Endothelial cell (in vitro differentiated cells): Measurements from ENCODE around the gene TSSK3. TPM values are rescaled to one million over a fixed set of nuclear protein-coding genes. Genes with fewer than 3 reads are reported as not detected.

Experiments used
- DNase-seq: peaks from one replicate; pipeline ENCODE4 v3.0.0; 2021; ENCODE audit warnings: low spot score
- H3K27ac Mint-ChIP-seq: one replicate; pipeline ENCODE4 v1.8.0; 2021; ENCODE audit warnings: mixed read lengths, inconsistent platforms; ENCODE audit not compliant: unreplicated experiment
- H3K27me3 Mint-ChIP-seq: one replicate; pipeline ENCODE4 v1.8.0; 2021; ENCODE audit warnings: mild to moderate bottlenecking, moderate library complexity, mixed read lengths, inconsistent platforms; ENCODE audit not compliant: unreplicated experiment
- H3K36me3 Mint-ChIP-seq: one replicate; pipeline ENCODE4 v1.8.0; 2021; ENCODE audit warnings: mild to moderate bottlenecking, low read depth, mixed read lengths, inconsistent platforms; ENCODE audit not compliant: unreplicated experiment
- H3K4me1 Mint-ChIP-seq: one replicate; pipeline ENCODE4 v1.8.0; 2021; ENCODE audit warnings: mild to moderate bottlenecking, mixed read lengths, inconsistent platforms; ENCODE audit not compliant: unreplicated experiment
- H3K4me3 Mint-ChIP-seq: one replicate; pipeline ENCODE4 v1.8.0; 2021; ENCODE audit warnings: mild to moderate bottlenecking, mixed read lengths, inconsistent platforms; ENCODE audit not compliant: unreplicated experiment
- H3K9me3 Mint-ChIP-seq: one replicate; pipeline ENCODE4 v1.8.0; 2021; ENCODE audit warnings: mixed read lengths, inconsistent platforms; ENCODE audit not compliant: unreplicated experiment
- total RNA-seq: library from RNA; stranded (reverse); fragmentation: NEBNext Ultra II Directional; extraction: Animal tissue kit (Norgen Biotek cat#: 25700); gene quantifications from one replicate; pipeline ENCODE4 v1.2.1, GENCODE V29; 2021; ENCODE audit not compliant: unreplicated experiment
- TF ChIP-seq, protein P1 (sequence below): fragments of 200-600 bp; sonication (generic); IDR thresholded peaks from one replicate; pipeline ENCODE4 v1.5.0; 2021; ENCODE audit warnings: antibody characterized with exemption; ENCODE audit not compliant: unreplicated experiment

TSSK3 gene
- total RNA-seq, 1 donor from 2014 or later: 0.67 TPM

DNA sequence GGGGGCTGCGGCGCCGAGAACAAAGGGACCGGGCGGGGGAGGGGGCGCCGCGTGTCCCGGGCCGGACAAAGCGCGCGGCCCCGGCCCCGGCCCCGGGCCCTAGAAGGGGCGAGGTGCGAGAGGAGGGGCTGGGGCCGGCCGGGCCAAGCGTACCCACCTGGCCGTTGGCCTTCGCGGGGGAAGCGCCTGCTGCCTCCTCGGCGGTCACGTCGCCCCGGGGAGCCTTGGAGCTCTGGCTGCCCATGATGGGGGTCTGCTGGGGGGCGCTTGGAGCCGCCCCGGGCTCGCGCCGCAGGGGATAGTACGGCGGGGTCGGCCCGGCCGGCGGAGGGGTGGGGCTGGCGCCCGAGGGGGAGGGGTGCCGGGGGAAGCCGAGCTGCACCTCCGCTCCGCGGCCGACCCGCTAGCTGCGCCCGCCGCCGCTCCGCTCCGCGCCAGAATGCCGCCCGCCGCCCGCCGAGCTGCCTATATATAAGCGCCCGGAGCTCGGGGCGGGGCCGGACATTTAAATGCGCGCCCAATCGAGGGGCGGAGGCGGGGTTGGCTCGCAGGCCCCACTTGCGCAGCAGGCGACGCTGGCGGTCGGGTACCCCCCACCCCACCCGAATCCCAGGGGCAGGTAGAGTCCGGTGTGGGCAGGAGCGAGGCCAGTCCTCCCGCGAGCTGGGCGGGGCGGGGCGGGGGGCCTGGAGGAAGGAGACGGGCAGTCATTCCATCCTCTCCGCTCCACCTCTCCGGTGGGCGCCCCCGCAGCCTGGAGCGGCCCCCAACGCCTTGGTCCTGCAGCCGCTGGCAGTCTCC is 26.3 kb upstream of the TSSK3 start, which contains the start of gene MARCKSL1:
MARCKSL1 (minus strand) TSS at position 444 of the 801 bp plus-strand sequence; CDS start at position 244, 200 bp downstream.
- Mint-ChIP-seq H3K9me3 (no peaks in the 10 kb centered on the region), H3K4me3 (peak within 1 kb of the TSS; percentile 98), H3K36me3 (peaks cover 37% of the 10 kb centered on the region), H3K4me1 (peaks cover 44% of the 10 kb centered on the region), H3K27ac (peak within 1 kb of the TSS; percentile 84), H3K27me3 (peaks cover 35% of the 10 kb centered on the region)
- peak; percentile 91 for DNase-seq
- TF ChIP-seq, protein P1, sequence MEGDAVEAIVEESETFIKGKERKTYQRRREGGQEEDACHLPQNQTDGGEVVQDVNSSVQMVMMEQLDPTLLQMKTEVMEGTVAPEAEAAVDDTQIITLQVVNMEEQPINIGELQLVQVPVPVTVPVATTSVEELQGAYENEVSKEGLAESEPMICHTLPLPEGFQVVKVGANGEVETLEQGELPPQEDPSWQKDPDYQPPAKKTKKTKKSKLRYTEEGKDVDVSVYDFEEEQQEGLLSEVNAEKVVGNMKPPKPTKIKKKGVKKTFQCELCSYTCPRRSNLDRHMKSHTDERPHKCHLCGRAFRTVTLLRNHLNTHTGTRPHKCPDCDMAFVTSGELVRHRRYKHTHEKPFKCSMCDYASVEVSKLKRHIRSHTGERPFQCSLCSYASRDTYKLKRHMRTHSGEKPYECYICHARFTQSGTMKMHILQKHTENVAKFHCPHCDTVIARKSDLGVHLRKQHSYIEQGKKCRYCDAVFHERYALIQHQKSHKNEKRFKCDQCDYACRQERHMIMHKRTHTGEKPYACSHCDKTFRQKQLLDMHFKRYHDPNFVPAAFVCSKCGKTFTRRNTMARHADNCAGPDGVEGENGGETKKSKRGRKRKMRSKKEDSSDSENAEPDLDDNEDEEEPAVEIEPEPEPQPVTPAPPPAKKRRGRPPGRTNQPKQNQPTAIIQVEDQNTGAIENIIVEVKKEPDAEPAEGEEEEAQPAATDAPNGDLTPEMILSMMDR: no peak

DNA sequence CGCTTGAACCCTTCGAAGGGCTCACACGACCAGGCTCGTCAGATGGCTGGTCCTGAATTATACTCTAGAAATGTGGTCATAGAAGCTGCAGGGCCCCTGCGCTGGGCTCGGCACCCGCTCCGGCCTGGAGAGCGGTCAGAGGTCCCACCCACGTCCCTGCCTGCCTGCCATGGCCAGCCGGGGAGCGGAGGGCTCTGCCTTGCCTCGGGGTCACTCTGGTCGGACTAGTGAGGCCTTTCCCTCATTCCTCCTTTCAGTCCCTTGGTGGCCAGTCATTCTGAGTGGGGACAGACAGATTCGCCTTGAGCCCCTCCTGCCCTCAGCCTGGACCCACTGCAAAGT is 25.8 kb upstream of the TSSK3 start:
- peak overlapping the region; percentile 62 for H3K4me3 Mint-ChIP-seq
- peaks cover 32% of the 10 kb centered on the region for H3K36me3 Mint-ChIP-seq
- no peak overlapping the region for H3K27ac Mint-ChIP-seq
- peak; percentile 30 for DNase-seq
- H3K27me3 Mint-ChIP-seq: peaks cover 35% of the 10 kb centered on the region
- H3K4me1 Mint-ChIP-seq: peaks cover 41% of the 10 kb centered on the region
- TF ChIP-seq, protein P1: no peak
- no peaks in the 10 kb centered on the region for H3K9me3 Mint-ChIP-seq

DNA sequence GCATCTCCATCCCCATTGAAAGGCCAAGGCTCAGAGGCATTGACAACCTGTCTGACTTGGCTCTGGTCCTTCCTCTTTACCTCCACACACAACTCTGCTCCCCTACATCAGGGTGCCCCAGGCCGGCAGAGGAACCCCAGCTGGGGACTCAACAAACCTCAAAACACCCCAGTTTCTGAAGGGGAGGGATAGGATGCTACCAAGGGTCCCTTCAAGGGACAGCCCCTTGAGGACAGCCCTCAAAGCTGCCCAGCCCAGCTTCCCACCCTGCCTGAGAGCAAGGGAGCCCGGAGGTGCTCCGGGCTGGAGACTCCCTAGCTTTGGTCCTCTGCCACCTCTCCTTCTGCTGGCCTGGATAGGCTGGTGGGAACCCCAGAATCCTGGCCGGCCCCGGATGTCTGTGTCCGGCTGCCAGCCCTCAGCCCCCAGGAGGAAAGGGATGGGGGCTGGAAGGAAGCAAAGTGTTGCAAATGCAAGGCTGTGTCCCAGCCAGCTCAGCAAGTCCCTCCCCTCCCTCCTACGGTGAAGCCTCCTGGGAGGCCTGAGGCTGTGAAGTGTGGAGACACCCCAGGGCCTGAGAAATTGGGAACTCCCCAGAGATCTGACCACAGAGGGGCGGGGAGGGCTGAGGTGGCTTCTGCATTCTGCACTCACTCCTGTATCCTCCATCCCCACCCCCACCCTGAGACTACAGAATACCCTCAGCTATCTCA is 25.2 kb upstream of the TSSK3 start:
- Mint-ChIP-seq H3K27me3 (peaks cover 35% of the 10 kb centered on the region), H3K4me3 (peak overlapping the region; percentile 62), H3K27ac (no peak overlapping the region), H3K36me3 (peaks cover 26% of the 10 kb centered on the region), H3K4me1 (peaks cover 39% of the 10 kb centered on the region), H3K9me3 (no peaks in the 10 kb centered on the region)
- peak; percentile 23 for DNase-seq
- TF ChIP-seq, protein P1: no peak

DNA sequence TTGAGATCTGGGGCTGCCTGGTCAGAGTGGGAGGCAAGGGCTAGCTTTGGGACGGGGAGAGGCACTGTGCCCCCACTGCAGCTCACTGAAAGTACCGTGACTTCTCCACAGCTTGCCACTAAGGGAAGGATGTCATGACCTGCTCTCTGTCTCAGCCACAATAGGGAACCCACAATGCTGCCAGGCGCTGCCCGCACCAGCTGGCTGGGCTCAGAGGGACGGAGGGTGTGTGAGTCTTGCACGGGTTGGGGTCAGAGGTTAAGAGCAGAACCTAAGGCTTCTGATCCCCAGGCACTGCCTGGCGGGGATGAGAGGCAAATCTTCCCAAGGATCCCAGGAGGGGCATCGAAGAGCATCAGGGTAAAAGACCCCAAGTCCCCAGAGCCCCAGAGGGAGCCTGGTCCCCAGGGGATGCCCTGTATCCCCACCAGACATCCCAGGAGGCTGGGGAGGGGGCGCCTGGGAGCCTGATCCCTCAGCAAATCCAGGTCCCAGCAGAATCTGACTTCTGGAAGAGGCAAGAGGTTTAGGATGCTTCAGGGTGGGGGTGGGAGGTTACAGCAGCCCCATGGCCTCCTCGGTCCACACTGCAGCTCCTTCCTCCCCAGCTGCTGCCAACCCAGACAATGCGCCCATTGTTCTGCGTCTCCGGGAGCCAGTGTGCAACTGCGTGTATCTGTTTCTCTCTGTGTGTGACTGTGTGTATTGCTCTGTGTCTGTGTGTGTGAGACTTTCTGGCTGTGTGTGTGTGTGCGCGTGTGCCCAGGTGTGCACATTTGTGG is 24.3 kb upstream of the TSSK3 start:
- Mint-ChIP-seq H3K36me3 (peaks cover 25% of the 10 kb centered on the region), H3K27me3 (peaks cover 37% of the 10 kb centered on the region), H3K9me3 (no peaks in the 10 kb centered on the region), H3K4me3 (peak overlapping the region; percentile 81), H3K4me1 (peaks cover 39% of the 10 kb centered on the region), H3K27ac (peak overlapping the region; percentile 90)
- no peak for DNase-seq
- TF ChIP-seq, protein P1: no peak
